BJ (cell line): ENCODE results near the gene DLGAP1. TPM values are rescaled to one million over a fixed set of nuclear protein-coding genes. Genes with fewer than 3 reads are reported as not detected.
A peak's percentile ranks its signal among the peaks of the same experiment; 100 is the strongest.
"Not testable (repeated sequence)": the region's sequence is repeated elsewhere in the genome, so short reads cannot be mapped to it uniquely, and the experiment has no call there.

Experiments used
- CTCF ChIA-PET: fragments of 350-600 bp; formaldehyde crosslinking; extraction: SDS; loops from one replicate; lab custom pipeline; 2021; ENCODE audit warnings: antibody characterized with exemption, inconsistent platforms; lab: Yijun Ruan, JAX
- POLR2A ChIA-PET: fragments of 300-600 bp; sonication (Branson Sonifier 250); formaldehyde crosslinking; extraction: SDS; loops from one replicate; lab custom pipeline; 2021; ENCODE audit warnings: antibody characterized with exemption; lab: Charles Lee
- DNase-seq: peaks from one replicate; pipeline ENCODE4 v3.0.0-alpha.2; 2011; ENCODE audit warnings: low read depth
- H3K27me3 ChIP-seq: 2 replicates; pipeline ENCODE4 v1.6.0; 2011; ENCODE audit warnings: low read length; ENCODE audit not compliant: control insufficient read depth, insufficient read depth
- H3K36me3 ChIP-seq: 2 replicates; pipeline ENCODE4 v1.5.1; 2011; ENCODE audit warnings: low read length; ENCODE audit not compliant: control insufficient read depth, insufficient read depth
- H3K4me3 ChIP-seq: 2 replicates; pipeline ENCODE4 v1.5.1; 2011; ENCODE audit warnings: low read depth, mild to moderate bottlenecking, control low read depth, low read length
- CTCF ChIP-seq: IDR thresholded peaks from 2 replicates; pipeline ENCODE4 v1.5.1; 2011; ENCODE audit warnings: low read depth, mild to moderate bottlenecking, control low read depth, inconsistent platforms, low read length, moderate library complexity; ENCODE audit not compliant: insufficient read depth
- polyA plus RNA-seq: library from polyadenylated mRNA; depleted of rRNA; stranded (reverse); fragments of >200 nt; gene quantifications from 2 replicates; pipeline ENCODE4 v1.2.3, GENCODE V29; 2011

Gene DLGAP1
- polyA plus RNA-seq, 1 experiment, result 0.02 TPM

DNA sequence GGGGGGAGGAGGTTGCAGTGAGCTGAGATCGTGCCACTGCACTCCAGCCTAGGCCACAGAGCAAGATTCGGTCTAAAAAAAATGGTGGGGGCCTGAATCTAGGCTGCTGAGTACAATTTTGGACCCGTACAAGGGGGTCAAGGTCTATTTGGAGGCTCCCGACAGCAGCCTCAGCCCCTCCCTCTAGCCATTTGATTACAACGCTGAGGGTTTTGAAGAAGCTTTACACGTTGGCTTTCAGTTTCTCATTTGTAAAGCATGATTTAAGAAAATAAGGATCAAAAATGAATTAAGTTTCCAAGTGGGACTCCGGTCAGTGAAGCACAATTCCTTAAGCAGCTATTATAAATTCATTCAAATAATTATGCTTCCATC is 871.2 kb downstream of the DLGAP1 start:
- DNase-seq, result no peak
- no peak for TF ChIP-seq CTCF
- Histone ChIP-seq H3K4me3 (no peak overlapping the region), H3K36me3 (no peaks in the 10 kb centered on the region), H3K27me3 (no peaks in the 10 kb centered on the region)
- ChIA-PET POLR2A (no interaction called here), CTCF (interaction anchor here (0.9 to 2.9 kb wide), 5 partner anchors 82 to 302 kb away, joined by 3 to 43 read pairs (median 5); no protein-coding TSS in a partner anchor)

- H3K4me3 ChIP-seq, H3K36me3 ChIP-seq, DNase-seq, POLR2A ChIA-PET, H3K27me3 ChIP-seq: not testable (repeated sequence)
- CTCF ChIA-PET, result interaction anchor here (0.9 to 2.9 kb wide), 5 partner anchors 83 to 301 kb away, joined by 3 to 43 read pairs (median 5); no protein-coding TSS in a partner anchor
Observed at GRCh38 chr18:3583106-3583872, 871.8 kb downstream of the DLGAP1 start.

- POLR2A ChIA-PET, result no interaction called here
Observed at GRCh38 chr18:3581890-3582289, 873.2 kb downstream of the DLGAP1 start.

GRCh38 chr18:3580523-3581025 is 874.5 kb downstream of the DLGAP1 start:
- H3K4me3 ChIP-seq, POLR2A ChIA-PET, DNase-seq, H3K36me3 ChIP-seq, H3K27me3 ChIP-seq: not testable (repeated sequence)
- CTCF ChIA-PET, result interaction anchor here (0.9 to 2.3 kb wide), 3 partner anchors 14 to 128 kb away, joined by 3 to 9 read pairs (median 3); no protein-coding TSS in a partner anchor

More at GRCh38 chr18:3581890-3582289, 873.2 kb downstream of the DLGAP1 start:
- DNase-seq, result no peak
- CTCF ChIA-PET, result interaction anchor here (1.7 kb wide), 1 partner anchor 121 kb away, joined by 3 read pairs; no protein-coding TSS in a partner anchor
- Histone ChIP-seq H3K36me3 (no peaks in the 10 kb centered on the region), H3K27me3 (no peaks in the 10 kb centered on the region), H3K4me3 (no peak overlapping the region)
- no peak for TF ChIP-seq CTCF

- ChIA-PET CTCF (interaction anchor here (0.9 to 2.3 kb wide), 4 partner anchors 10 to 127 kb away, joined by 3 to 9 read pairs (median 3); no protein-coding TSS in a partner anchor), POLR2A (no interaction called here)
- Histone ChIP-seq H3K27me3 (no peaks in the 10 kb centered on the region), H3K4me3 (no peak overlapping the region), H3K36me3 (no peaks in the 10 kb centered on the region)
- peak; percentile 80 for DNase-seq
- no peak for TF ChIP-seq CTCF
Observed at GRCh38 chr18:3579701-3580100, 875.4 kb downstream of the DLGAP1 start.

GRCh38 chr18:3578621-3579020 is 876.5 kb downstream of the DLGAP1 start:
- no peak for DNase-seq
- no peak for TF ChIP-seq CTCF
- Histone ChIP-seq H3K36me3 (no peaks in the 10 kb centered on the region), H3K27me3 (no peaks in the 10 kb centered on the region), H3K4me3 (no peak overlapping the region)
- POLR2A ChIA-PET, result no interaction called here
- CTCF ChIA-PET, result interaction anchor here (0.6 to 2.3 kb wide), 4 partner anchors 11 to 521 kb away, joined by 3 to 9 read pairs (median 3); no protein-coding TSS in a partner anchor
